NCI-H2227 (cell line): Measurements from ENCODE around the gene ACBD6.
A peak's percentile ranks its signal among the peaks of the same experiment; 100 is the strongest.
"Not testable (repeated sequence)": the region's sequence is repeated elsewhere in the genome, so short reads cannot be mapped to it uniquely, and the experiment has no call there.

ENCODE experiments used
- DNase-seq: peaks from one replicate; lab custom pipeline; 2025; ENCODE audit not compliant: unreplicated experiment; lab: John Stamatoyannopoulos, UW

Gene ACBD6

DNA sequence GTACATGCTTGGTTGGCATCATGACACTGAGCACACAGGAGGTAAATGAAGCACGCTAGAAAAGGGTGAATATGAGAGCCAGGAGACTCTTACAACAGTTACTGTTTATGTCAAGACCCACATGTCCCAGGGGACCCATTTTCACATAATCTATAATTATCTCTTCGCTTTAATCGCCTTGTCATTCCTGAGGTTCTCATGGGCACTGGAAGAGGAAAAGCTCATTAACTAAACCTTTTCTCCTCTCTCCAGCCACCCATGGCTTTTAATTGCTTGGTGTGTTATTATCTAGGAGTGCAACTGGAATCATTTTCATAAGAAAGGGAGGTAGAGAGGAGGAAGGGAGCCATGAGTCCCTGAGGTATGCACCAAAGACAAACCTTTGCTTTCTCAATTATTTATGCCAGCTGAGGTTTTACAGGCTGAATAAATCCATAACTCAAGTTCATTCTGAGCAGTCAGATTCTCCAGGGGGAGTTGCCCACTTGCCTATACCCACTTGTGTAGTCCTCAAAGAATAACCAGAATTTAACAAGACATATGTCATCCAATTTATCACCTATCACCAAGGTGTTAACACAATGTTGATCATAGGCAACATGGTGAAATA lies 77.4 kb downstream of the ACBD6 start:
- peak; percentile 49 for DNase-seq

DNA sequence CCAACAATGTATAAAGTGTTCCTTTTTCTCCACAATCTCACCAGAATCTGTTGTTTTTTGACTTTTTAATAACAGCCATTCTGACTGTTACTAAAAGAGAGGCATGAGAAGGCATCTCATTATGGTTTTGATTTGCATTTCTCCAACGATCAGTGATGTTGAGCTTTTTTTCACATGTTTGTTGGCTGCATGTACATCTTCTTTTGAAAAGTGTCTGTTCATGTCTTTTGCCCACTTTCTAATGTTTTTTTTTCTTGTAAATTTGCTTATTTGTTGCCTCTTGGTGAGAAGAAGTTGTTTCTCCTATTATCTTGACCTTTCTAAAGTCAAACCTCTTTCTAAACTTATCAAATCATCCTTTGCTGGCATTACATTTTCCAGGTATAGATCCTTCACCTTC lies 80.8 kb downstream of the ACBD6 start:
- DNase-seq = no peak

DNA sequence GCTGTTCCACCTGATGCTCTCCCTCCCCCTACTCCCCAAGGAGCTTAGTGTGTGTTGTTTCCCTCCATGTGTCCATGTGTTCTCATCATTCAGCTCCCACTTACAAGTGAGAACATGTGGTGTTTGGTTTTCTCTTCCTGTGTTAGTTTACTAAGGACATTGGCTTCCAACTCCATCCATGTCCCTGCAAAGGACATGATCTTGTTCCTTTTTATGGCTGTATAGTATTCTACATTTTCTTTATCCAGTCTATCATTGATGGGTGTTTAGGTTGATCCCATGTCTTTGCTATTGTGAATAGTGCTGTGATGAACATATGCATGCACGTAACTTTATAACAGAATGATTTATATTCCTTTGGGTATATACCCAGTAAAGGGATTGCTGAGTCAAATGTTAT lies 81.2 kb downstream of the ACBD6 start:
- not testable (repeated sequence) for DNase-seq

DNA sequence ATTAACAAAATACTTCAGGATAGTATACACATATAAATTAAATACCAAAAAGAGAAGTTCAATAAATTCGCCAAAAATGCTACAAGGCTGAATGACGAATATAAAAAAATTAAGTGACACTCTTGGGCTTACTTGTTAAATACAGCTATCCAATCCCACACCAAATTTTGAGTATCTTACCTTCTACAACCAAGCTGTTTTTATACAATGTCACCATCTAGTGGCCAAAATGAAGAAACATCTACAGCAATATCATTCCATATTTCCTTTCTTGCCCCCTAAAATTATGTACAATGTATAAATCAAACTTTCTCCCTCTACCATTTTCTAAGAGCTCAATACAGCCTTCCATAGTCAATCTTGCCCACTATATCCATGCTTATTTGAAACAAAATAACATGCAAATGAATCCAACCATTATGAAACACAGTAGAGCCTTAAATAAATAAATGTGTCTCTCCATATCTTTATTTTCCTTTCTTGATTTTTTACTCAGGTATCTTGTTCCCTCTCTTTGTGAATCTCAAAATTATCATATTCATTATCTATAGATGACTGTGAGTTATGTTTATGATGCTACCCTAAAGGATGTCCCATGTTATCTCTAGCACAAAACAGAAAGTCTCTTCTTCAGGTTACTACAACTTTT lies 86.3 kb downstream of the ACBD6 start:
- peak; percentile 59 for DNase-seq

DNA sequence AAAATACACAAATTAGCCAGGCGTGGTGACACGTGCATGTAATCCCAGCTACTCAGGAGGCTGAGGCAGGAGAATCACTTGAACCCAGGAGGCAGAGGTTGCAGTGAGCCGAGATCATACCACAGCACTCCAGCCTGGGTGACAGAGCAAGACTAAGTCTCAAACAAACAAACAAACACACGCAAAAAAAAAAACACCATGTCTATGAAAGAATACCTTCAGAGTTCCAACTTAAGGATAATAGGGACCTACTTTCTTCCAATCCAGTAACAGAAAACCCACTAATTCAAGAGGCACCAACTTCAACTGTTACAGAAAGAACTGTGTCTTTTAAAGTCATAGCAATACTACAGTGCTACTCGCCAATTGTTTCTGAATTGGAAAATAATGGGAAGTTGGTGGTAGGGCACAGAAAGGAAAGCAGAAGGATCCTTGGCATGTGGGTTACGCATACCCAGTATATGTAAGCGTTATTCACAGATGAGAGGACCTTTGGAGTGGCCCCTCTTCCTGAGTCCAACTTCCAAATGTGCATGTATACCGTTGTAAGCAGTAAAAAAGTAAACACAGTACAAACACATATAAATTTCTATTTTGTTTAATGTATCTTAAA lies 87.0 kb downstream of the ACBD6 start:
- DNase-seq = no peak

DNA sequence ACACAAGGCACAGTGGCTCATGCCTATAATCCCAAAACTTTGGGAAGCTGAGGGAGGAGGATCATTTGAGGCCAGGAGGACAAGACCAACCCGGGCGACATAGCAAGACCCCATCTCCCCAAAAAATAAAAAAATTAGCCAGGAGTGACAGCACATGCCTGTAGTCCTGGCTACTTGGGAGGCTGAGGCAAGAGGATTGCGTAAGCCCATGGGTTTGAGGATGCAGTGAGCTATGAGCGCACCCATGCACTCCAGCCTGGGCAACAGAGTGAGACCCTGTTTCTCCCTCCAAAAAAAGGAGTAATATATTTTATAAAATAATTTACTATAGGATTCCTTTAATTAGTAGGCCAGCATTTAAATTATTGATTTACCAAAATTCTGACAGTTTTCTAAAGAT lies 89.8 kb downstream of the ACBD6 start:
- no peak for DNase-seq

DNA sequence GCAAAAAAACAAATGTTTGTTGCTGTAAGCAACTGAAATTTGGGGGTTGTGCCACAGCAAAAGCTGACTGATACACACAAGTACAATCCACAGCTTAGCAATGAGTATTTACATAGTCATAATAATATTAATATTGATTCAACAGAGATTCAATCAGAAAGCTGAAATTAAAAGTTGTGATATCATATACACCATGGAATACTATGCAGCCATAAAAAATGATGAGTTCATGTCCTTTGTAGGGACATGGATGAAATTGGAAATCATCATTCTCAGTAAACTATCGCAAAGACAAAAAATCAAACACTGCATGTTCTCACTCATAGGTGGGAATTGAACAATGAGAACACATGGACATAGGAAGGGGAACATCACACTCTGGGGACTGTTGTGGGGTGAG lies 94.2 kb downstream of the ACBD6 start:
- not testable (repeated sequence) for DNase-seq

DNA sequence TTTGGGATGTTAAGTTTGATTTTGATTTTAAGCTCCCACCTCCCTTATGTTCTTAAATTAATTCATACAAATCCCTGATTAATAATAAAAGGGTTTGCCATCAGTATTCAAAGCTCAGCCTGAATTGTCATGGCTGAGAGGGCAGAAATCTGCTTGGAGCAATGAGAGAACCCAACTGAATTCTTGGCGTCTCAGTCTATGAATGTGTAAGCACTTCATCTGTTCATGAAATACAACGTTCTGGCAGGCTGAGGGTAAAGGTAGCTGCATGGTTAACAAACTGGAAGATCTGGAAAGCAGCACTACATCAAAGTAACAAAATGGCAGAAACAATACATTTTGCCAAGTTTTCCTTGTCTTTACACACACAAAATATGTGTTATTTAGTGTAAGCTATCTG lies 95.3 kb downstream of the ACBD6 start:
- DNase-seq = no peak

DNA sequence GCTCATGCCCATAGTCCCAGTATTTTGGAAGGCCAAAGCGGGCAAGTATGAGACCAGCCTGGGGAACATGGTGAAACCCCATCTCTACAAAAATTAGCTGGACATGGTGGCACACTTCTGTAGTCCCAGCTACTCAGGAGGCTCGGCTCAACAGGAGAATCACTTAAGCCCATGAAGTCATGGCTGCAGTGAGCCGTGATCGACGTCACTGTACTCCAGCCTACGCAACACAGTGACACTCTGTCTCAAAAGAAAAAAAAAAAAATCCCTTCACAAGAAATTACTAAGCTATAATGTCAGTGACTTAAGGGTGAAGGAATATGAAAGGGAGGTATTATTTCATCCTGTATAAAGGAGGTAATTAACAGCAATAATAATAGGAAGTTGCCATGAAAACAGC lies 99.8 kb downstream of the ACBD6 start:
- no peak for DNase-seq

DNA sequence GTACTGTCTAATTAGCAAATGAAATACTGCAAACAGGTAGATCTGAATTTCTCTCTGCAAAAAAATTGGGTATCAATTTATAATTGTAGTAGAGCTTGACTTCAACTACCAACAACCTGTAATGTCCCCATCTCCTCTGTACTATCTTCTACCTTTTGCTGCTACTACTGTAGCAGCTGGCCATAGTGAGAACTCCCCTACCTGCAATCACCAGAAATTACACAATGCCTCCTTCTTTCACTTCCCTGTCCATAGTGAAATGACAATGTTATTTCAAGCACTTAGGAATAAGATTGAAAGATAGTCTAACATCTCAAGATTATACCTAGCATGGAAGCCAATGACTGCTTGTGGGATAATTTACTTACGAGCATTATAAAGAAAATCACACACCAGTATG lies 100.4 kb downstream of the ACBD6 start:
- no peak for DNase-seq

DNA sequence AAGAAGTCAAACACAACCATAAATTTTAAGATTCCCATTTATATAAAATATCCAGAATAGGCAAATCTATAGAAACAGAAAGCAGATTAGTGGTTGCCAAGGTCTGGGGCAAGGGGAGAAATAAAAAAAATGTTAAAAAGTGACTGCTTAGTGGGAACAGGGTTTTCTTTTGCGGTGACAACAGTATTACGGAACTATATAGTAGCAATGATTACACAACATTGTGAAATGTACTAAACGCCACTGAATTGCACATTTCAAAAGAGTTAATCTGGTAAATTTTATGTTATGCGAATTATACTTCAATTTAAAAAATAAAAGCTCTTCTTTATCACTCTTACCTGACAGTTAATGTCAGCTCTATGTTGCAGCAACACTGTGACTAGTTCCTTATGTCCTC lies 105.2 kb downstream of the ACBD6 start:
- no peak for DNase-seq

DNA sequence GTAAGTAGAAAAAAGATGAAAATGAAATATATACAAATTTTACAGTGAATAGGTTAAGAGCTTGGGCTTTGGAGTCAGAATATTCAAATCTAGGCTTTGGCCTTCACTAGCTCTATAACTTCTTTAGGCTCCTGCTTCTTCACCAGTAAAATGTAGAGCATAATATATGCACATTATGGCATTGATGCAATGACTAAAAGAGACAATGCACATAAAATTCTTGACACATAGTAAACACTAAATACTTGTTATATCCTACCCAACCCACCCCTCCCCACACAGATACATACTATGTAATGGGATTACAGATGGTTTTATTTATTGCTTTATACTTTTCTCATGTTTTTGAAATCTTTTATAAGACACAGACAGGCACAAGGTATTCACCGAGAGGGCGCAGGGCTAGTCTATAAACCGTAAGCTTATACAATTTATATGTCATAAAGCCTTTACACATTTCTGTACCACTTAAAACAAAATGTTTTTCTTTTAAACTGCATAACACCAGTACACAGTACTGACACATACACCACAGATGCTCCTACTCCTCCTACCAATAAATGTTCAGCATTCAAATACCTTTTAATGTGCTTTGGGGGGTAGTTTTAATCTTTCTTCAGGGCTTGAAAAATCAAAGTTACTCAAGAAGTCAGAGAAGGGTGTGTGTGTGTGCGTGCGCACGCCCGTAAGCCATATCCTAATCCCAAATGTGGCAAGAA lies 109.8 kb downstream of the ACBD6 start:
- DNase-seq = no peak

DNA sequence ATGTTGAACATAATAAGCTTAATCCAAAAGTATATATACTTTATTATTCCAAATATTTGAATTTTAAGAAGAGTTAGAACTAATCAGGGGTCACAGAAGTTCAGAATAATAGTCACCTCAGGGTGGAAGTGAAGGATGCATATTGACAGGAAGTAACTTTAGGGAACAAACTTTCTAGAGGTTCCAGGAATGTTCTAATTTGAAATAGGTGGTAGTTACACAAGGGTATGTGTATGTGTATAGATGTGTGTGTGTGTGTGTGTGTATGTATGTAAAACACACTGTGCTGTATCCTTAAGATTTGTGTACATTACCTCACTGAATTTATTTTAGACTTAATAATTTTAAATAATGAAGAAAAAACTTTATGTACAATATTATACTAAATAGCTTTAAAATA lies 110.4 kb downstream of the ACBD6 start:
- DNase-seq = no peak

DNA sequence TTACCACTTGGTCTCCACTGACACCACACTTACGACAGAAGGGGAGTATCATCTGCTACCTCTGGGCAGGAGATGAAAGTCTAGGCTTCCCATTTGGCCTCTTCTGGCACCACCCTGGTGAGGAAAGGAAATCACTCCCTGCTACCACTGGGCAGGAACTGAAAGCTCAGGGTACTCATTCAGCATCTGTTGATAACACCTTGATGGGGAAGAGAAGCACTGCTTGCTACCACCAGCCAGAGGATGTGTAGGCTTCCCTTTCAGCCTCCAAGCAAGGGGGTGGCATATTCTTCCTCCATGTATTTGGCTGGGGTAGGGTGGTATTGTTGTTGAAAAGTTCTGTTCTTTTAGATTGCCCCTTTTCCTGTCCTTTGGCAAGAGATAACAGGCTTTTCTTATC lies 115.0 kb downstream of the ACBD6 start:
- no peak for DNase-seq

DNA sequence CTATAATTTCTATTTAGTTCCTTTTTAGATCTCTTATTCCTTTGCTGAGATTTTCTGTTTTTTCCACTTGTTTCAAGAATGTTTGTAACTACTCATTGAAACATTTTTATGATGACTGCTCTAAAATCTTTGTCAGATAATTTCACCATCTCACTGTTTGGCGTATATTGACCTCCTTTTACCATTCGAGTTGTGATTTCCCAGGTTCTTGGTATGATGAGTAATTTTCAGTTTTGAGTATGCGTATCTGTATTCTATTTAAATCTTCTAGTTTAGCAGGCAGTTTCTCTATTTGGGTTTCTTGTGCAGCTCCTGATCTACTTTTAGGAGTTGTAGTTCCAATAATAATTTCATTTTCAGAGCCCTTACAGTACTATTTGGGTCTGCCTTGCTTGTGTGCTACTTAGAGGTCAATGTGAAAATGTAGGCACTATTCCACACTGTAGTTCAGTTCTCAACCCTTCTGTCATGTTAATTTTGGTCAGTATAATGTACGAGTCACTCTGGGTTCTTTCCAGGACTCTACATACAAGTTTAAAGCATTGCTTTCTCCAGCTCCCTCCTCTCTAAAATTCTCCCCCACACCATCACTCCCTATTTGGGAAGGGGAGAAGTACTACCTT lies 115.5 kb downstream of the ACBD6 start:
- no peak for DNase-seq

DNA sequence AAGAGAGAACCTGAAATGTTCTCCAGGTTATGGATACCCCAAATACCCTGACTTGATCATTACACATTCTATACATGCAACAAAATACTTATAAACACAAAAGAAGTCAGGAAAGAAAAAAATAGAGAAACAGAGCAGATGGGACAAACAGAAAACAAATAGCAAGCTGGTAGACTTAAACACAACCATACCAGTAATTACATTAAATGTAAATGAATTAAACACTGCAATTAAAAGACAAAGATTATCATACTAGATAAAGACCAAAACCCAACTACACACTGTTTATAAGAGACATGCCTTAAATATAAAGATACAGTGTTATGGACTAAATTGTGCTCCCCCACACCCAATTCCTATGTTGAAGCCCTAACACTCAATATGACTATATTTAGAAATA lies 117.2 kb downstream of the ACBD6 start:
- no peak for DNase-seq

DNA sequence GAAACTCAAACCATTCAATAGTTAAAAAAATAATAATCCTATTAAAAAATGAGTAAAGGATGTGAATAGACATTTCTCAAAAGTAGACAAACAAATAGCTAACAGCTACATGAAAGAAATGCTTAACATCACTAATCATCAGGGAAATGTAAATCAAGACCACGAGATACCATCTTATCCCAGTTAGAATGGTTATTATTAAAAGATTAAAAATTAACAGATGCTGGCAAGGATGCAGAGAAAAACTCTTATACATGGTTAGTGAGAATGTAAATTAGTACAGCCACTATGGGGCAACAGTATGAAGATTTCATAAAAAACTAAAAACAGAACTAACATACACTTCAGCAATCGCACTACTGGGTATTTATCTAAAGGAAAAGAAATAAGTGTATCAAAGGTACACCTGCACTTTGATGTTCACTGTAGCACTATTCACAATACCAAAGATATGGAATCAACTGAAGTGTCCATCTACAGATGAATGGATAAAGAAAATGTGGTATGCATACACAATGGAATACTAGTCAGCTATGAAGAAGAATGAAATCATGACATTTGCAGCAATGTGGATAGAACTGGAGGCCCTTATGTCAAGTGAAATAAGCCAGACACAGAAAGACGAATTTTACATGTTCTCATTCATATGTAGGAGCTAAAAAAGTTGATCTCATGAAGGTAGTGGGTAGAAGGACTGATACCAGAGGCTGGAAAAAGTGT lies 117.9 kb downstream of the ACBD6 start:
- no peak for DNase-seq

DNA sequence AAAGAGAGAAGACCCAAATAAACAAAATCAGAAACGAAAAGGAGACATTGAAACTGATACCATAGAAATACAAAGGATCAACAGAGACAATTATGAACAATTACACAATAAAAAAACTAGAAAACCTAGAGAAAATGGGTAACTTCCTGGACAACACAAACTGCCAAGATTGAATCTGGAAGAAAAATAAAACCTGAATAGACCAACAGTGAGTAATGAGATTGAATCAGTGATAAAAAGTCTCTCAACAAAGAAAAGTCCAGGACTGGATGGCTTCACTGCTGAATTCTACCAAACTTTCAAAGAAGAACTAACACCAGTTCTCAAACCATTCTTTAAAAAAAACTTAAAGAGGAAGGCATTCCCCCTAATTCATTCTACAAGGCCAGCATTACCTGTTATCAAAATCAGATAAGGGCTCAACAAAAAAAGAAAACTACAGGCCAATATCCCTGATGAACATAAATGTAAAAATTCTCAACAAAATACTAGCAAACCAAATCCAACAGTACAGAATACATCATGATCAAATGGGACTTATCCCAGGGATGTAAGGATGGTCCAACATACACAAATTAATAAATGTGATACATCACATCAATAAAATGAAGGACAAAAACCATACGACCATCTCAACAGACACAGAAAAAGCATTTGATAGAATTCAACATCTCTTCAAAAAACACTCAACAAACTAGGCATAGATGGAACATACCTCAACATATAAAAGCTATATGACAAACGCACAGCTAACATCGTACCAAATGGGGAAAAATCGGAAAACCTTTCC lies 119.9 kb downstream of the ACBD6 start:
- DNase-seq = no peak

DNA sequence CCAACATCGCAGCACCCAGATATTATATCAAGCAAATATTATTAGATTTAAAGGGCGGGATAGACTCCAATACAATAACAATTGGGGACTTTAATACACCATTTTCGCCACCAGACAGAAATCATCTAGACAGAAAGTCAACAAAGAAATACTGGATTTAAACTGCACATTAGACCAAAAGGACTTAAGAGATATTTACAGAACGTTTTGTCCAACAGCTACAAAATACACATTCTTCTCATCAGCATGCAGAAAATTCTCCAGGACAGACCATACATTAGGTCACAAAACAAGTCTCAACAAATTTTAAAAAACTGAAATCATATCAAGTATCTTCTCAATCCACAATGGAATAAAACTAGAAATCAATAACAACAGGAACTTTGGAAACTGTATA lies 121.2 kb downstream of the ACBD6 start:
- no peak for DNase-seq
